22Rv1 (cell line): ENCODE data around the gene OR10D3.

Source experiments
- ZFX ChIP-seq: fragments of 450-650 bp; IDR thresholded peaks from 2 replicates; pipeline ENCODE4 v1.6.1; 2017; ENCODE audit warnings: antibody characterized with exemption, borderline replicate concordance
- TF ChIP-seq, protein P1 (sequence below): fragments of 450-650 bp; IDR thresholded peaks from 2 replicates; pipeline ENCODE4 v1.5.1; 2017; ENCODE audit warnings: mild to moderate bottlenecking

DNA sequence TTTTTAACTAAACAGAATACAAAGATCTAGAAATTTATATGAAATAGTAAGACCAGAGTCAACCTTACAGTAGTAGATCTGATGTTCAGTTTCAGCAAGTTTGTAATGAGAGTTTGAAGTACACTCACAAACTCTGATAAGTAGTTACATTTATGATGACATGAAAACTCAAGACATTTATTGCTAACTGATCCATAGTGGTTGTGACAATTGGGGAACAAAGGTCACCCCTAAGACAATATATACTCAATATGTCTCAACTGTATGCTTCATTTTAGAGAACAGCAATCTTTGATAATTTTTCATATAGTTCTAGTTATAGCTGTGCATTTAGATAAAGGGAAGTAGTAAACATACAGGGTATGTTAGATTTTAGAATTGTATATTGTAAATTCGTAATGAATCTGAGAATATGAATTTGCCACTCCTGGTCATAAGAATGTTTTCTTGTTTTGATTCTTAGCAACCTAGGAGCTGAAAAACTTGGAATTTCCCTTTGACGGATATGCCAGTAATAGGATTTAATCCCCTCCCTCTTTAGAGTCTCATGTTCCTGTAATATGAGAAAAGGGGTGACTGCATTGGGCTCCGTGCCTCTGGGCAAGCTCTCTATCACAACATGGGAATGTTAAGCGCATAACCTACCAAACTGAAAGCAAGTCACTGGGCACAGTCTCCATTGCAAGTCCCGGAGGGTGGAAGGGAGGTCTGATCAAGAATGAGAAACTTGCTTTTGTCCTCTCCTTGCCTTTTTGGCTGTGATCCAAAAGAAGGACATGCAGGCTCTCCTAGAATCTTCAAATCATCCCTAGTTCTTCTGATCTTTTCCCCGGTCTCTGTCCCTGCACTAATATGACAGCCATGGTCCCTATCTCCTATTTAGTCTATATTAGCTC, 11.4 kb downstream of the OR10D3 start:
- TF ChIP-seq, protein P1, sequence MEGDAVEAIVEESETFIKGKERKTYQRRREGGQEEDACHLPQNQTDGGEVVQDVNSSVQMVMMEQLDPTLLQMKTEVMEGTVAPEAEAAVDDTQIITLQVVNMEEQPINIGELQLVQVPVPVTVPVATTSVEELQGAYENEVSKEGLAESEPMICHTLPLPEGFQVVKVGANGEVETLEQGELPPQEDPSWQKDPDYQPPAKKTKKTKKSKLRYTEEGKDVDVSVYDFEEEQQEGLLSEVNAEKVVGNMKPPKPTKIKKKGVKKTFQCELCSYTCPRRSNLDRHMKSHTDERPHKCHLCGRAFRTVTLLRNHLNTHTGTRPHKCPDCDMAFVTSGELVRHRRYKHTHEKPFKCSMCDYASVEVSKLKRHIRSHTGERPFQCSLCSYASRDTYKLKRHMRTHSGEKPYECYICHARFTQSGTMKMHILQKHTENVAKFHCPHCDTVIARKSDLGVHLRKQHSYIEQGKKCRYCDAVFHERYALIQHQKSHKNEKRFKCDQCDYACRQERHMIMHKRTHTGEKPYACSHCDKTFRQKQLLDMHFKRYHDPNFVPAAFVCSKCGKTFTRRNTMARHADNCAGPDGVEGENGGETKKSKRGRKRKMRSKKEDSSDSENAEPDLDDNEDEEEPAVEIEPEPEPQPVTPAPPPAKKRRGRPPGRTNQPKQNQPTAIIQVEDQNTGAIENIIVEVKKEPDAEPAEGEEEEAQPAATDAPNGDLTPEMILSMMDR: no peak
- no peak for TF ChIP-seq ZFX
